Measurements from ENCODE around the gene LYPD6. TPM values are rescaled to one million over a fixed set of nuclear protein-coding genes. Genes with fewer than 3 reads are reported as not detected.
A peak's percentile ranks its signal among the peaks of the same experiment; 100 is the strongest.

Gene LYPD6
- total and polyA plus RNA-seq, 9 of the 15 experiments (the other 6 are each of a cell fraction or from before 2014, with no cell fraction given), result not detected

DNA sequence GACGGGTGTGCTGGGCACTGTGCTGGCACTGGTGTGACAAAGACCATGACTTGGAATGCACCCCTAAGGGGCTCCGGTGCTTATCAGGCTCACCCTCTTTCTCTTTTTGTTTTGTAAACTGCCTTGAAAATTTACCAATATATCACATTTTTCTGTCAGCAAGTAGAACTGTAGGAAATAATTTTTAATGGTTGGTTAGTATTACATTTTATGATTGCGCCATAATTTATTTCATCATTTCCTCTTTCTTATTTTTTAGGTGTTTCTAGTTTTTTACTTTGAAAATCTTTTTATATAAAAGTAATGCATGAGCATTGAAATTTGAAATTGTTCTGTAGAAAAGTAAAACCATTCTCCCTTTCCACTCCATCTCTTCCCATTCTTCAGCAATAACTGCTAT lies 156.3 kb downstream of the LYPD6 start:
- intact Hi-C loops (cut with micrococcal nuclease), result no loop called here
- ATAC-seq (no peak), DNase-seq (ENCODE audit: extremely low read depth in 1 of 4, low spot score in 3 of 4) (no peak), FAIRE-seq (no peak)
- H3K36me3 ChIP-seq (ENCODE audit: control insufficient read depth, insufficient read depth, low read length), result no peaks in the 10 kb centered on the region
- no peak overlapping the region for H3K4me3 ChIP-seq
- H3K9ac ChIP-seq (ENCODE audit: insufficient read depth in 1 of 2, low read depth in 2 of 2, low read length in 2 of 2), result no peak overlapping the region
- no peaks in the 10 kb centered on the region for H3K9me1 ChIP-seq (ENCODE audit: control insufficient read depth, insufficient read depth, low read length)
- 0% methylated on average over 3 of the region's 3 CpGs for WGBS (ENCODE audit: insufficient coverage, low coverage, missing lambda C conversion rate)
- in situ Hi-C loops (cut with MboI), result no loop called here
- ChIA-PET CTCF (ENCODE audit: low intra/inter-chr PET ratio) (no interaction called here), POLR2A (no interaction called here)
- H3K27me3 ChIP-seq (ENCODE audit: control insufficient read depth in 2 of 2, insufficient read depth in 2 of 2, low read length in 2 of 2), result peaks cover 0 to 5% of the 10 kb centered on the region in 2 experiments; a peak in 2 of 5 replicates
- no TSS peak for BruUV-seq (replicated peaks)
- H2AFZ ChIP-seq (ENCODE audit: low read depth, low read length), result no peak overlapping the region
- no peak overlapping the region for H3K4me2 ChIP-seq (ENCODE audit: insufficient read depth, low read length)
- no peaks in the 10 kb centered on the region for H3K79me2 ChIP-seq (ENCODE audit: control insufficient read depth, insufficient read depth, low read length)
- no peaks in the 10 kb centered on the region for H4K20me1 ChIP-seq (replicated peaks; ENCODE audit: control insufficient read depth, insufficient read depth, low read length)
- no peaks in the 10 kb centered on the region; the same call in 1 of the 2 replicates for H3K9me3 ChIP-seq (replicated peaks; ENCODE audit: control insufficient read depth, insufficient read depth, low read depth, low read length)
- no peaks in the 10 kb centered on the region for H3K4me1 ChIP-seq (replicated peaks in 1 of 2; ENCODE audit: control insufficient read depth in 2 of 2, insufficient read depth in 2 of 2, low read length in 2 of 2)
- no peak overlapping the region for H3K27ac ChIP-seq (ENCODE audit: extremely low read depth, low read depth, low read length)
- no peak for TF ChIP-seq CEBPG (CRISPR knock-in tag; IDR thresholded peaks at IDR 0.05)
- TF ChIP-seq CEBPG (tag; conservative IDR thresholded peaks at IDR 0.05 in 1 of 2, IDR thresholded peaks at IDR 0.05 in 1 of 2), result peak in 1 of 2 experiments; percentile 77; a peak in 3 of 4 replicates
- TF ChIP-seq NR3C1 (CRISPR knock-in tag; IDR thresholded peaks at IDR 0.05), result no peak
- TF ChIP-seq HNRNPUL1 (IDR thresholded peaks at IDR 0.05; ENCODE audit: low read length), result no peak
- no peak for TF ChIP-seq PHB2 (IDR thresholded peaks at IDR 0.05; ENCODE audit: low read depth)
- TF ChIP-seq CEBPB (tag; IDR thresholded peaks at IDR 0.05), result peak; percentile 41; the same call in 1 of the 2 replicates
- no peak for TF ChIP-seq CREB1 (IDR thresholded peaks at IDR 0.05)
- TF ChIP-seq CREB1 (CRISPR knock-in tag; IDR thresholded peaks at IDR 0.05), result no peak
- TF ChIP-seq E2F6 (IDR thresholded peaks at IDR 0.05; ENCODE audit: borderline replicate concordance in 1 of 2, extremely low read depth in 1 of 2, insufficient read depth in 1 of 2, insufficient read length in 1 of 2, low read depth in 1 of 2, low read length in 1 of 2, poor library complexity in 1 of 2, severe bottlenecking in 1 of 2), result no peak
- TF ChIP-seq EP400 (IDR thresholded peaks at IDR 0.05), result no peak
